ENCODE results near the gene DAZAP2.
"Not testable (repeated sequence)": the region's sequence is repeated elsewhere in the genome, so short reads cannot be mapped to it uniquely, and the experiment has no call there.

Gene DAZAP2

GRCh38 chr12:51222461-51222860, 16.2 kb upstream of the DAZAP2 start:
- in situ Hi-C loops (cut with HindIII; ENCODE audit: low sequenced_read_pairs), result no loop called here
- H3K4me3 ChIP-seq (ENCODE audit: low read depth, low read length), result no peak overlapping the region
- TF ChIP-seq, protein P1, sequence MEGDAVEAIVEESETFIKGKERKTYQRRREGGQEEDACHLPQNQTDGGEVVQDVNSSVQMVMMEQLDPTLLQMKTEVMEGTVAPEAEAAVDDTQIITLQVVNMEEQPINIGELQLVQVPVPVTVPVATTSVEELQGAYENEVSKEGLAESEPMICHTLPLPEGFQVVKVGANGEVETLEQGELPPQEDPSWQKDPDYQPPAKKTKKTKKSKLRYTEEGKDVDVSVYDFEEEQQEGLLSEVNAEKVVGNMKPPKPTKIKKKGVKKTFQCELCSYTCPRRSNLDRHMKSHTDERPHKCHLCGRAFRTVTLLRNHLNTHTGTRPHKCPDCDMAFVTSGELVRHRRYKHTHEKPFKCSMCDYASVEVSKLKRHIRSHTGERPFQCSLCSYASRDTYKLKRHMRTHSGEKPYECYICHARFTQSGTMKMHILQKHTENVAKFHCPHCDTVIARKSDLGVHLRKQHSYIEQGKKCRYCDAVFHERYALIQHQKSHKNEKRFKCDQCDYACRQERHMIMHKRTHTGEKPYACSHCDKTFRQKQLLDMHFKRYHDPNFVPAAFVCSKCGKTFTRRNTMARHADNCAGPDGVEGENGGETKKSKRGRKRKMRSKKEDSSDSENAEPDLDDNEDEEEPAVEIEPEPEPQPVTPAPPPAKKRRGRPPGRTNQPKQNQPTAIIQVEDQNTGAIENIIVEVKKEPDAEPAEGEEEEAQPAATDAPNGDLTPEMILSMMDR (IDR thresholded peaks at IDR 0.05; ENCODE audit: low read depth, low read length, missing control alignments), result no peak
- no peak for DNase-seq (ENCODE audit: low read depth)

DNA sequence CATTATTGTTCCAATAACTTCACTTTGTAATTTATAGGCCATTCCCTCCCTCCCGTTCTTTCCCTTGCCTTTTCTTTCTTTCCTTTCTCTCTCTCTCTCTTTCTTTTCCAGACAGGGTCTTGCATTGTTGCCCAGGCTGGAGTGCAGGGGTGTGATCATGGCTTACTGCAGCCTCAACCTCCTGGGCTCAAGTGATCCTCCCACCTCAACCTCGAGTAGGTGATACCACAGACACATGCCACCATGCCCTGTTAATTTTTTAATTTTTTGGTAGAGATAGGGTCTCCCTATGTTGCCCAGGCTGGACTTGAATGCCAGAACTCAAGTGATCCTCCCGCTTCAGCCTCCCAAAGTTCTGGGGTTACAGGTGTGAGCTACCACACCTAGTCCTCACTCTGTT, 14.0 kb upstream of the DAZAP2 start:
- in situ Hi-C loops (cut with HindIII; ENCODE audit: low sequenced_read_pairs), result no loop called here
- no peak overlapping the region for H3K4me3 ChIP-seq (ENCODE audit: low read depth, low read length)
- DNase-seq (ENCODE audit: low read depth), result no peak
- TF ChIP-seq, protein P1 (IDR thresholded peaks at IDR 0.05; ENCODE audit: low read depth, low read length, missing control alignments), result no peak

- no peak for DNase-seq (ENCODE audit: low read depth)
- in situ Hi-C loops (cut with HindIII; ENCODE audit: low sequenced_read_pairs), result no loop called here
- TF ChIP-seq, protein P1 (IDR thresholded peaks at IDR 0.05; ENCODE audit: low read depth, low read length, missing control alignments), result no peak
- no peak overlapping the region for H3K4me3 ChIP-seq (ENCODE audit: low read depth, low read length)
Observed at GRCh38 chr12:51225234-51225633, 13.4 kb upstream of the DAZAP2 start.

DNA sequence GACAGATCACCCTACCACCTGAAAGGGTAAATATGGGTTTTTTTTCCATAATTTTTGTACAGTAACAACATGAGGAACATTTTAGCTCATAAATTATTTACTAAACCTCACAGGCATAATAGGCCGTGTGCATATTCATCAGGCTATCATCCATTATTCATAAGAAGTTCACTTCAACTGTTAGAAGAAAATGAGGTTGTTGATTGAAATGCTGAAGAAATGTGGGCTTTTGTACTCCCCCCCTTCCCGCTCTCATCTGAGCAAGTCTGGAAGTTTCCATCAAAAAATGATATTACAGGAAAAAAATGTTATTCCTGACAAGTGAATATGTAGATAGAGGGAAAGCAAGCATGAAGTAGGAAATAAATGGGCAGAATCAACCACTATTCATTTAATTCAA, 12.9 kb upstream of the DAZAP2 start:
- TF ChIP-seq, protein P1 (IDR thresholded peaks at IDR 0.05; ENCODE audit: low read depth, low read length, missing control alignments), result no peak
- DNase-seq (ENCODE audit: low read depth), result no peak
- no peak overlapping the region for H3K4me3 ChIP-seq (ENCODE audit: low read depth, low read length)
- in situ Hi-C loops (cut with HindIII; ENCODE audit: low sequenced_read_pairs), result no loop called here

- in situ Hi-C loops (cut with HindIII; ENCODE audit: low sequenced_read_pairs); H3K4me3 ChIP-seq (ENCODE audit: low read depth, low read length); DNase-seq (ENCODE audit: low read depth): not testable (repeated sequence)
Observed at GRCh38 chr12:51227112-51227511, 11.5 kb upstream of the DAZAP2 start.

GRCh38 chr12:51227962-51228361, 10.7 kb upstream of the DAZAP2 start:
- in situ Hi-C loops (cut with HindIII; ENCODE audit: low sequenced_read_pairs), result no loop called here
- TF ChIP-seq, protein P1 (IDR thresholded peaks at IDR 0.05; ENCODE audit: low read depth, low read length, missing control alignments), result no peak
- DNase-seq (ENCODE audit: low read depth), result no peak
- H3K4me3 ChIP-seq (ENCODE audit: low read depth, low read length), result no peak overlapping the region

DNA sequence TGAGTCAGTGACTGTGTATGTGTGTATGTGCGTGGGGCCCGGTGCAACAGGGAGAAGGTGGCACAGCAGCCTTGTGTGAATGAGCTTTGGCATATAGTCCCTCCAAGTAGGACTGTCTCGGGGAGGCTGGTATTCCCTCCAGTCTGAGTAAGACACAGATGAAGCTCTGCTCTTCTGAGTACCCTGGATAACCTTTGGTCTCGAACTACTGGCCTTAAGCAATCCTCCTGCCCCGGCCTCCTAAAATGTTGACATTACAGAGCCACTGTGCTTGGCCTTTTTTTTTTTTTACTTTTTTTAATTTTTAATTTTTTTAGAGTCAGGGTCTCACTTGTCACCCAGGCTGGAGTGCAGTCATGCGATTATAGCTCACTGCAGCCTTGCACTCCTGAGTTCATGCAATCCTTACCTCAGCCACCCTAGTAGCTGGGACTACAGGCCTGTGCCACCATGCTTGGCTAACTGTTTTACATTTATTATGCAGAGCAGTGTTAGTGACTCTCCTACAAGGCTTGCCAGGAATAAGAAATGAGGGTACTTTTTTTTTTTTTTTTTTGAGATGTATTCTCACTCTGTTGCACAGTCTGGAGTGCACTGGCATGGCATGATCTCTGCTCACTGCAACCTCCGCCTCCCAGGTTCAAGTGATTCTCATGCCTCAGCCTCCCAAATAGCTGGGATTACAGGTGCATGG, 9.4 kb upstream of the DAZAP2 start:
- in situ Hi-C loops (cut with HindIII; ENCODE audit: low sequenced_read_pairs), result no loop called here
- no peak overlapping the region for H3K4me3 ChIP-seq (ENCODE audit: low read depth, low read length)
- no peak for DNase-seq (ENCODE audit: low read depth)
- TF ChIP-seq, protein P1 (IDR thresholded peaks at IDR 0.05; ENCODE audit: low read depth, low read length, missing control alignments), result no peak

All from astrocyte of the cerebellum (primary cell).